Measurements from ENCODE around the gene MAB21L1.

The MAB21L1 gene

DNA sequence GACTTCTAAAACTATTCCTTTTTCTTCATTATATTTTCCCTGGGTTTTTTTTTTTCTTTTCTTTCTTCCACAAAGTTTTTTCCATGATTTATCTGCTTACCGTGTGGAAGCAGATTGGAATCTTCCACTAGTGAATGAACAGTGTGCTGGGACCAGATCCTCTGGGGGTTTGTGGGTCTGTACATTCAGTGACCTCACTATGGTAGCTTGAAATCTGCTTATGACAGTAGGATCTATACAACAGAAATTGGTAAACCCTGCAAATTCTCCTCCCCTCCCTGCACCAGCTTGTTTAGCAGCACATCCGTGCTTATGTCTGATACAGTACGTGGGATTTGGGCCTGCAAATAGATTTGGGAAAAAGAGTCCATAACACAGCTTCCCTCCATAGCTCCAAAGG, 26.0 kb upstream of the MAB21L1 start:
- DNase-seq (ENCODE audit: low spot score): no peak
- TF ChIP-seq, protein P1, sequence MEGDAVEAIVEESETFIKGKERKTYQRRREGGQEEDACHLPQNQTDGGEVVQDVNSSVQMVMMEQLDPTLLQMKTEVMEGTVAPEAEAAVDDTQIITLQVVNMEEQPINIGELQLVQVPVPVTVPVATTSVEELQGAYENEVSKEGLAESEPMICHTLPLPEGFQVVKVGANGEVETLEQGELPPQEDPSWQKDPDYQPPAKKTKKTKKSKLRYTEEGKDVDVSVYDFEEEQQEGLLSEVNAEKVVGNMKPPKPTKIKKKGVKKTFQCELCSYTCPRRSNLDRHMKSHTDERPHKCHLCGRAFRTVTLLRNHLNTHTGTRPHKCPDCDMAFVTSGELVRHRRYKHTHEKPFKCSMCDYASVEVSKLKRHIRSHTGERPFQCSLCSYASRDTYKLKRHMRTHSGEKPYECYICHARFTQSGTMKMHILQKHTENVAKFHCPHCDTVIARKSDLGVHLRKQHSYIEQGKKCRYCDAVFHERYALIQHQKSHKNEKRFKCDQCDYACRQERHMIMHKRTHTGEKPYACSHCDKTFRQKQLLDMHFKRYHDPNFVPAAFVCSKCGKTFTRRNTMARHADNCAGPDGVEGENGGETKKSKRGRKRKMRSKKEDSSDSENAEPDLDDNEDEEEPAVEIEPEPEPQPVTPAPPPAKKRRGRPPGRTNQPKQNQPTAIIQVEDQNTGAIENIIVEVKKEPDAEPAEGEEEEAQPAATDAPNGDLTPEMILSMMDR (IDR thresholded peaks at IDR 0.05; ENCODE audit: borderline replicate concordance, control extremely low read depth, extremely low read depth, insufficient read depth, missing control alignments): no peak
- in situ Hi-C loops (cut with MboI; ENCODE audit: low sequenced_read_pairs, unreplicated experiment): no loop called here

DNA sequence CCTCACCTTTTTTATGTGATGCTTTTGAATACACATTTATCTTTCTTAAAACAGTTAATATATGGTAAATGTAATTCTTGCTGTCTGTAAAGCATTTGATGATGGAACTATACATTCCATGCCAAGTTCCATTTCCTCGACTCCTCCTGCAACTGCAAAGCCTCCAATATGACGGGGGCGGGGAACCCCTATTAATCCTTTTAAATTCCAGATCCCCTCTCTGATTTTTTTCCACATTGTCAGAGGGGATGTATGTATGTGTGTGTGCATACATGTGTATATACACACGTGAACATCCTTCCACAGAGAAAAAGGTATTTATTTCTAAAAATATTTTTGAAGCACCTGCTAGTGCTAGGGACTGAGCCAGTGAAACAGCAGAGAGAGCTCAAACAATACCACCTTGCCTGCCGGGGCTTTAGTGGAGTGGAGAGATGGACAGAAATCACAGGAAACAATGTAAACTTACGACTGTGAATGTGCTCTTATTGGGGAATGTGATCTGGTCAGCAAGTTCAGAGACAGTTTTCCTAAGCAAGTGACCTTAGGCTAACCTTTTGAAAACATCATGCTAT, 25.3 kb upstream of the MAB21L1 start:
- DNase-seq (ENCODE audit: low spot score): no peak
- in situ Hi-C loops (cut with MboI; ENCODE audit: low sequenced_read_pairs, unreplicated experiment): no loop called here
- TF ChIP-seq, protein P1 (IDR thresholded peaks at IDR 0.05; ENCODE audit: borderline replicate concordance, control extremely low read depth, extremely low read depth, insufficient read depth, missing control alignments): no peak

DNA sequence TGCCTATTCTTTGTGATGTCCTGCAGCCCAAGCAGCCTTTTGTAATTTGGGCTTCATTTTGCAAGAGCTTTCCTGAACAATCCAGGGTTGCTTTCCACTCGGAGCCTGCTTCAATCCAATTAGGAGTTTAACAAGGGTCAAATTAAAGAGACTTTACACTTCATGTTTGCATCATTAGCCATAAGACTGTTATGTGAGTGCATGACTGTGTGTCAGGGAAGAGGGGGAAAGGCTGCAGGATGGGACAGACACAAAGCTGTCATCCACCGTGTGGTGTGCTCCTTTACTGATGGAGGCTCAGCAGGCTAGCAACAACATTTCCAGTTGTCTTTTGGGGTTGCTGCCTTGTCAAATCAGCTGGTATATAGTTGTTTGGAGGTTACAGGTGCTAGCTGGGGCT, 23.7 kb upstream of the MAB21L1 start:
- in situ Hi-C loops (cut with MboI; ENCODE audit: low sequenced_read_pairs, unreplicated experiment): no loop called here
- no peak for DNase-seq (ENCODE audit: low spot score)
- TF ChIP-seq, protein P1 (IDR thresholded peaks at IDR 0.05; ENCODE audit: borderline replicate concordance, control extremely low read depth, extremely low read depth, insufficient read depth, missing control alignments): no peak

DNA sequence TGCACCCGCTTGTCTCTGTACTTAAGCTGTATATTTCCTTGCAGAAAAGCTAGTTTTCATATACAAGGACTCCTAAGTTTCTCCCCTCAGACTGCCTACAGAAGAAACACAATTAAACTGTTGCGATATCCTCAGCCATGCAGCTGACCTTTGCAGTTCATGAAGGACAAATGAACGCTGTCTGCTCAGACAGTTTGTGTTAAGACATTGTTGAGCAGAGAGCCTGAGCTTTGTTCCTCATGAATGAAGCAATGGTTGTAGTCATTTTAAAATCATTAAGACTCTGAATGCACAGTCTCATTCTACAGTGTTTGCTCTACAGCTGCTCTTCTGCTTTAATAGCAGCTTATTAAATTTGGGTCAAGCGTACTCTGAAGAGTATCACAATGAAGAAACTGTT, 23.2 kb upstream of the MAB21L1 start:
- in situ Hi-C loops (cut with MboI; ENCODE audit: low sequenced_read_pairs, unreplicated experiment): no loop called here
- TF ChIP-seq, protein P1 (IDR thresholded peaks at IDR 0.05; ENCODE audit: borderline replicate concordance, control extremely low read depth, extremely low read depth, insufficient read depth, missing control alignments): no peak
- no peak for DNase-seq (ENCODE audit: low spot score)

DNA sequence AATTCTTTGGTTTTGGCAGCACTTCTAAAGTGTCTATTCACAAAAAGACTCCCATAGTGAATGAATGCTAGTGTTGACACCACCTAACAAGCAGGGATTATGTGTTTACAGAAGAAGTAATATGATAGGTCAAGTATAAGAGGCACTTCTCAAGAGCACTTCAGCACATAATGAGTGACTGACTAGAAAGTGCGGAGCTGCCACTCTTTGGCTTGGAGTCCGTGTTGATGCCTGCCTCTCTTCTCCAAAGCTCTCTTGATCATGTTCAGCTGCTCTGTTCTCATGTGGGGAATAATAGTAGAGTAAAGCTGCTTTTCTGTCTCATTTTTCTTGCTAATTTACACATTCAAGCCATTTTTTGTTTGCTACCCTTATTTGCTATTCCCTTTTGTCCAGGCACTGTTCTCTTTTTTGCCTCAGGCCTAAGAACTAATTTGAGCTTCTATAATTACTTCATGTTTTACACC, 22.7 kb upstream of the MAB21L1 start:
- no peak for DNase-seq (ENCODE audit: low spot score)
- TF ChIP-seq, protein P1 (IDR thresholded peaks at IDR 0.05; ENCODE audit: borderline replicate concordance, control extremely low read depth, extremely low read depth, insufficient read depth, missing control alignments): no peak
- in situ Hi-C loops (cut with MboI; ENCODE audit: low sequenced_read_pairs, unreplicated experiment): no loop called here

DNA sequence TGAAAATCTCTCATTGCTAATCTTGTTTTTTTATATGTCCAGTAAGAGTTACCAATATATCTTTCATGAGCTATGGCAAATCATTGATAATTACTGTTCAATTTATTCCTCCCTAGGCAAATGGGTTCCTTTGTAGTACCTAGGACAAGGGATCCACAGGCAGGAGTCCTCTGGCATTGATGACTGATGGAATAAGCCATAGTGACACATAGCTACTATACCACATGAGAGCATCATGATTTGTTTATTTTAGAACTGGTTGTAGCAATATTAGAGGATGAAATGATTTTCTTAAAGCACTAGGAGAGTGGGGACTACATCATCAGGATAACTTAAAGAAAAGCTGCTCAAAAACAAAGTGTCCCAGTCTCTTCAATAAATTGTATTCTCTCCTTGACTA, 21.7 kb upstream of the MAB21L1 start:
- TF ChIP-seq, protein P1 (IDR thresholded peaks at IDR 0.05; ENCODE audit: borderline replicate concordance, control extremely low read depth, extremely low read depth, insufficient read depth, missing control alignments): no peak
- DNase-seq (ENCODE audit: low spot score): no peak
- in situ Hi-C loops (cut with MboI; ENCODE audit: low sequenced_read_pairs, unreplicated experiment): no loop called here

Data from GM13976 (cell line).